ENCODE measurements around the gene CTXND1.

The CTXND1 gene

GRCh38 chr15:80242132-80242769 is 9.8 kb downstream of the CTXND1 start:
- H4K20me1 ChIP-seq = no peaks in the 10 kb centered on the region
- H3K27ac ChIP-seq = peak overlapping the region; percentile 81
- peak overlapping the region; percentile 18; the same call in 1 of the 2 replicates for H3K9ac ChIP-seq

GRCh38 chr15:80241508-80241907 is 10.5 kb downstream of the CTXND1 start:
- no peak overlapping the region for H3K4me3 ChIP-seq
- TF ChIP-seq Cebpa-rat (IDR thresholded peaks at IDR 0.05) = no peak
- H3K36me3 ChIP-seq = no peaks in the 10 kb centered on the region
- H3K4me1 ChIP-seq = peaks cover 47% of the 10 kb centered on the region
- no peaks in the 10 kb centered on the region for H3K27me3 ChIP-seq
- peak overlapping the region; percentile 71 for H3K4me2 ChIP-seq
- H3K9me3 ChIP-seq = no peaks in the 10 kb centered on the region
- peak overlapping the region; percentile 42; the same call in 1 of the 2 replicates for H3K9ac ChIP-seq
- no peaks in the 10 kb centered on the region for H4K20me1 ChIP-seq
- peak overlapping the region; percentile 81 for H3K27ac ChIP-seq

More at GRCh38 chr15:80242132-80242769, 9.8 kb downstream of the CTXND1 start:
- Histone ChIP-seq H3K36me3 (no peaks in the 10 kb centered on the region), H3K27me3 (no peaks in the 10 kb centered on the region), H3K4me2 (peak overlapping the region; percentile 71), H3K4me1 (peaks cover 47% of the 10 kb centered on the region), H3K4me3 (no peak overlapping the region), H3K9me3 (no peaks in the 10 kb centered on the region)
- TF ChIP-seq Cebpa-rat (IDR thresholded peaks at IDR 0.05) = no peak

DNA sequence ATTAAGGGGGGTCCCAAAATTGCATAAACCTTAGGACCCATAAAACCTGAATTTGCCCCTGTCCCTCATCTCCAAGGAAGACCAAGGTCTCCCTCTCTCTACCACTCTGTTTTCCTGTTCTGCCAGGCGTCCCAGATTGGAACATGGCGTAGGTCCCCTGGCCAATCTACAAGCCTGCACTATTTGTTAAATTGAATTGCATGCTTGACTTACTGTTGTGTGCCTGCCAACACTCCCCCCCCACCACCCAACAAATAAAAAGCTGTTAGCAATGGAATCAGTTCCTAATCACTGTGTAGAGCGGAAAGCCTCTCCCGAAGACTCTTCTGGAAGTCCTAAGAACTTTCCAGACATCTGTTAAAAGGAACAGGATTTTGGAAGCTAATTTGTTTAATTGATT is 11.7 kb downstream of the CTXND1 start:
- H3K4me1 ChIP-seq = peaks cover 47% of the 10 kb centered on the region
- H3K27me3 ChIP-seq = no peaks in the 10 kb centered on the region
- peak overlapping the region; percentile 71 for H3K4me2 ChIP-seq
- no peaks in the 10 kb centered on the region for H3K36me3 ChIP-seq
- no peak overlapping the region for H3K4me3 ChIP-seq
- TF ChIP-seq Cebpa-rat (IDR thresholded peaks at IDR 0.05) = no peak
- no peaks in the 10 kb centered on the region for H4K20me1 ChIP-seq
- H3K9ac ChIP-seq = no peak overlapping the region
- peak overlapping the region; percentile 81; the same call in 1 of the 2 replicates for H3K27ac ChIP-seq
- no peaks in the 10 kb centered on the region for H3K9me3 ChIP-seq

DNA sequence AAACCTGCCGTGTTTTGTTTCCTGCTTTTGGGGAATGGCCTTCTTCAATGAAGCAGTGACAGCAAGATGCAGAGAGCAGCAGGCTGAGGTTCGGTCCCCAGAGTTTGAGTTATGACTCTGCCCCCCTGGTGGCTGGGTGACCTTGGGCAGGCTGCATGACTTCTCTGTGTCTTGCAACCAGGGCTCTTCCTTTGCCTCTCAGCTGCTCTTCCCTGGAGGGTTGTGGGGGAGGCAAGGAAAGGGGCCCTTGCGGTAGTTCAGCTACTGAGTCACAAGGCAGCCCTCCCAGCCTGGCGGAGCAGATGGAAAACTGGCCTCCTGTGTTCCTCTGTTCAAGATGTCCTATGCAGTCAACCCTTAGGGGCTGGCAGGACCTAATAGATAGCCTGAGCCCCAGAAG is 17.1 kb downstream of the CTXND1 start:
- Histone ChIP-seq H3K27ac (no peak overlapping the region), H3K4me1 (peaks cover 3% of the 10 kb centered on the region), H4K20me1 (no peaks in the 10 kb centered on the region), H3K4me3 (no peak overlapping the region), H3K36me3 (no peaks in the 10 kb centered on the region), H3K9ac (no peak overlapping the region), H3K4me2 (no peak overlapping the region), H3K27me3 (no peaks in the 10 kb centered on the region), H3K9me3 (no peaks in the 10 kb centered on the region)
- no peak for TF ChIP-seq Cebpa-rat (IDR thresholded peaks at IDR 0.05)

- no peak overlapping the region for H3K4me3 ChIP-seq
- no peak overlapping the region for H3K9ac ChIP-seq
- H3K4me1 ChIP-seq = no peaks in the 10 kb centered on the region
- H3K9me3 ChIP-seq = no peaks in the 10 kb centered on the region
- no peaks in the 10 kb centered on the region for H3K27me3 ChIP-seq
- no peaks in the 10 kb centered on the region for H4K20me1 ChIP-seq
- TF ChIP-seq Cebpa-rat (IDR thresholded peaks at IDR 0.05) = no peak
- H3K27ac ChIP-seq = no peak overlapping the region
- H3K36me3 ChIP-seq = no peaks in the 10 kb centered on the region
- no peak overlapping the region for H3K4me2 ChIP-seq
These were observed 18.4 kb downstream of the CTXND1 start for GRCh38 chr15:80233581-80233980.

- Histone ChIP-seq H3K4me3 (no peak overlapping the region), H3K27ac (no peak overlapping the region), H3K9ac (no peak overlapping the region), H3K36me3 (no peaks in the 10 kb centered on the region), H3K27me3 (no peaks in the 10 kb centered on the region), H3K4me2 (no peak overlapping the region), H4K20me1 (no peaks in the 10 kb centered on the region), H3K9me3 (no peaks in the 10 kb centered on the region), H3K4me1 (no peaks in the 10 kb centered on the region)
- TF ChIP-seq Cebpa-rat (IDR thresholded peaks at IDR 0.05) = no peak
These were observed 20.6 kb downstream of the CTXND1 start for GRCh38 chr15:80231371-80231770.

- no peaks in the 10 kb centered on the region for H3K4me1 ChIP-seq
- no peaks in the 10 kb centered on the region for H3K27me3 ChIP-seq
- H3K4me3 ChIP-seq = no peak overlapping the region
- no peaks in the 10 kb centered on the region for H3K9me3 ChIP-seq
- no peaks in the 10 kb centered on the region for H3K36me3 ChIP-seq
- TF ChIP-seq Cebpa-rat (IDR thresholded peaks at IDR 0.05) = no peak
- no peak overlapping the region for H3K4me2 ChIP-seq
- no peaks in the 10 kb centered on the region for H4K20me1 ChIP-seq
- H3K27ac ChIP-seq = no peak overlapping the region
- no peak overlapping the region for H3K9ac ChIP-seq
These were observed 22.9 kb downstream of the CTXND1 start for GRCh38 chr15:80228959-80229610.

GRCh38 chr15:80219955-80220354 is 32.1 kb downstream of the CTXND1 start:
- Histone ChIP-seq H3K27ac (no peak overlapping the region), H3K9ac (no peak overlapping the region), H4K20me1 (no peaks in the 10 kb centered on the region), H3K4me1 (no peaks in the 10 kb centered on the region), H3K4me3 (no peak overlapping the region), H3K27me3 (no peaks in the 10 kb centered on the region), H3K9me3 (no peaks in the 10 kb centered on the region), H3K36me3 (no peaks in the 10 kb centered on the region), H3K4me2 (no peak overlapping the region)
- TF ChIP-seq Cebpa-rat (IDR thresholded peaks at IDR 0.05) = no peak

- no peak overlapping the region for H3K4me2 ChIP-seq
These were observed 34.6 kb downstream of the CTXND1 start for GRCh38 chr15:80217327-80217900.

DNA sequence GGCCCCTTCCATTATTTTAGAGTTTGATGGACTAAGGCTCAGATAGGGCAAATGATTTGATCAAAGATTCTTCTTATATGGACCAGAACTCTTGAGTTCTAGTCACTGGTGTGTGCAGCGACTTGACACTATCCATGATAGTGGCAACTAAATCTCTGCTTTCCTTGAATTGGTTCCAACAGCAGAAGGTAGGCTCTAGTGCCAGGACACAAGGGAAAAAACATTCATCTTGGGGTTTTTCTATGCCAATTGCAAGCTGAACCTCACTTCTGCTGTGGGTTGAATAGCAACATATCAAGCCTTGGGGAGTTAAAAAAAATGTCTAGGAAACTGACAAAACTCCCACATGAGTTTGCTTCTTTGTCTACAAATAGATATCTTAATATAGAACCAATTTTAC is 35.1 kb downstream of the CTXND1 start:
- H3K9me3 ChIP-seq = no peaks in the 10 kb centered on the region
- H3K4me1 ChIP-seq = no peaks in the 10 kb centered on the region
- H3K4me2 ChIP-seq = no peak overlapping the region
- no peaks in the 10 kb centered on the region for H4K20me1 ChIP-seq
- no peak overlapping the region for H3K4me3 ChIP-seq
- H3K27ac ChIP-seq = no peak overlapping the region
- TF ChIP-seq Cebpa-rat (IDR thresholded peaks at IDR 0.05) = no peak
- no peaks in the 10 kb centered on the region for H3K36me3 ChIP-seq
- H3K27me3 ChIP-seq = no peaks in the 10 kb centered on the region
- H3K9ac ChIP-seq = no peak overlapping the region

More at GRCh38 chr15:80217327-80217900, 34.6 kb downstream of the CTXND1 start:
- H3K36me3 ChIP-seq = no peaks in the 10 kb centered on the region
- H4K20me1 ChIP-seq = no peaks in the 10 kb centered on the region
- no peaks in the 10 kb centered on the region for H3K9me3 ChIP-seq
- H3K4me1 ChIP-seq = no peaks in the 10 kb centered on the region
- no peak overlapping the region for H3K4me3 ChIP-seq
- no peak overlapping the region for H3K9ac ChIP-seq
- no peak for TF ChIP-seq Cebpa-rat (IDR thresholded peaks at IDR 0.05)
- H3K27ac ChIP-seq = no peak overlapping the region
- no peaks in the 10 kb centered on the region for H3K27me3 ChIP-seq
